Measurements from ENCODE around the gene HLA-DMA. TPM values are rescaled to one million over a fixed set of nuclear protein-coding genes. Genes with fewer than 3 reads are reported as not detected.

HLA-DMA gene
- total and polyA plus RNA-seq, 9 of the 15 experiments (the other 6 are each of a cell fraction or from before 2014, with no cell fraction given), result 0.13 to 0.83 (median 0.51) TPM

DNA sequence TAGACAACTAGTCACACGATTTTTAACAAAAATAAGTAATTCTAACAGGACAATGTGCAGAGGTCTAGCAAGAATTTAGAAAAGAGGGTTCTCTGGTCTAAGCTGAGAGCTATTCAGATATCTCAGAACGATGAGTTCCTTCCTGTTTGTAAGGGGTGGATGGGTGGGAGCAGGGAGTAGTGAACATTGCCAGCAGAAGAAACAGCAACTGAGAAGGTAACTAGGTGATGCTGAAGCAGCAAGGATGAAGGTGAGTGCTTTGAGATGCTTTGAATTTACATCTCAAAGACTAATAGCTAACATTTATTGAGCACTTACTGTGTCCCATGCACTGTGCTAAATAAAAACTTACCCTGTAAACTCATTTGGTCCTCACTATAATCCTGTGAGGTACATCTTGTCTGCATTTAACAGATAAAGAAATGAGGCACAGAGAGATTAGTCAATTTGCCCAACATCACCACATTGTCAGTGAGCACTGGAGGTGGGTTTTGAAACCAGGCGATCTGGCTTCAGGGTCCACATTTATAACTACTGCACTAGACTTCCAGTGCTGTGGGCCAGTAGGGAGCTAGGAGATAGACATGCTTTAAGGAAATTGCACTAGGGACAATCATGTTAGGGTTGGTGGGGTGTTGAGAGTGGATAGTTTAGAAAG, 31.2 kb upstream of the HLA-DMA start:
- Histone ChIP-seq H3K36me3 (ENCODE audit: control insufficient read depth, insufficient read depth, low read length) (peaks cover 31% of the 10 kb centered on the region), H3K4me1 (replicated peaks in 1 of 2; ENCODE audit: control insufficient read depth in 2 of 2, insufficient read depth in 2 of 2, low read length in 2 of 2) (peaks cover 0 to 6% of the 10 kb centered on the region in 2 experiments; a peak in 2 of 5 replicates), H3K9me1 (ENCODE audit: control insufficient read depth, insufficient read depth, low read length) (no peaks in the 10 kb centered on the region), H3K27me3 (ENCODE audit: control insufficient read depth in 2 of 2, insufficient read depth in 2 of 2, low read length in 2 of 2) (peaks cover 6 to 12% of the 10 kb centered on the region in 2 experiments; a peak in 3 of 5 replicates), H3K27ac (ENCODE audit: extremely low read depth, low read depth, low read length) (no peak overlapping the region), H3K9ac (ENCODE audit: insufficient read depth in 1 of 2, low read depth in 2 of 2, low read length in 2 of 2) (no peak overlapping the region), H2AFZ (ENCODE audit: low read depth, low read length) (no peak overlapping the region), H3K79me2 (ENCODE audit: control insufficient read depth, insufficient read depth, low read length) (no peaks in the 10 kb centered on the region), H3K9me3 (replicated peaks; ENCODE audit: control insufficient read depth, insufficient read depth, low read depth, low read length) (no peaks in the 10 kb centered on the region), H3K4me2 (ENCODE audit: insufficient read depth, low read length) (no peak overlapping the region; the same call in 1 of the 2 replicates), H4K20me1 (replicated peaks; ENCODE audit: control insufficient read depth, insufficient read depth, low read length) (peaks cover 31% of the 10 kb centered on the region), H3K4me3 (no peak overlapping the region)
- 6% methylated on average over 3 of the region's 3 CpGs for WGBS (ENCODE audit: insufficient coverage, low coverage, missing lambda C conversion rate)
- intact Hi-C loops (cut with micrococcal nuclease) (loop anchor here (1.0 kb wide), 3 partner anchors 51 to 146 kb away; partner anchors contain the start of gene TAP2), in situ Hi-C loops (cut with MboI) (loop anchor here (10.0 kb wide), 1 partner anchor 49 kb away; no protein-coding TSS in a partner anchor)
- CTCF ChIA-PET (ENCODE audit: low intra/inter-chr PET ratio), result interaction anchor here (0.7 to 4.7 kb wide), 11 partner anchors 9 to 552 kb away, joined by 3 to 84 read pairs (median 4); partner anchors contain the start of gene HLA-DMA
- FAIRE-seq (no peak), DNase-seq (ENCODE audit: extremely low read depth in 1 of 4, low spot score in 3 of 4) (no peak), ATAC-seq (peak; percentile 6)
- POLR2A ChIA-PET, result interaction anchor here (0.6 to 12.5 kb wide), 19 partner anchors 12 to 1025 kb away, joined by 3 to 384 read pairs (median 4); partner anchors contain the start of genes BRD2, HLA-DMB, TAP1 and TAP2
- BruUV-seq (replicated peaks), result no TSS peak
- TF ChIP-seq, protein P1, sequence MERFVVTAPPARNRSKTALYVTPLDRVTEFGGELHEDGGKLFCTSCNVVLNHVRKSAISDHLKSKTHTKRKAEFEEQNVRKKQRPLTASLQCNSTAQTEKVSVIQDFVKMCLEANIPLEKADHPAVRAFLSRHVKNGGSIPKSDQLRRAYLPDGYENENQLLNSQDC (CRISPR knock-in tag; IDR thresholded peaks at IDR 0.05), result 0 out of 2 replicates have a peak, but pooled peaks have one; percentile 42
- TF ChIP-seq CBFA2T3 (IDR thresholded peaks at IDR 0.05) (peak; percentile 35; the same call in 1 of the 2 replicates), ZNF444 (CRISPR knock-in tag; IDR thresholded peaks at IDR 0.05) (no peak), CBX1 (IDR thresholded peaks at IDR 0.05; ENCODE audit: low read depth) (no peak), CC2D1A (IDR thresholded peaks at IDR 0.05) (no peak), ZNF232 (CRISPR knock-in tag; IDR thresholded peaks at IDR 0.05) (no peak), MIER1 (IDR thresholded peaks at IDR 0.05; ENCODE audit: low read depth) (no peak), RBM25 (IDR thresholded peaks at IDR 0.05; ENCODE audit: low read depth, low read length, severe bottlenecking) (peak; percentile 8), LARP7 (IDR thresholded peaks at IDR 0.05) (no peak), RBM34 (IDR thresholded peaks at IDR 0.05; ENCODE audit: borderline replicate concordance, insufficient read depth, low read length) (no peak), ILF3 (IDR thresholded peaks at IDR 0.05; ENCODE audit: borderline replicate concordance) (no peak), NFATC3 (IDR thresholded peaks at IDR 0.05) (no peak), NR1H2 (CRISPR knock-in tag; IDR thresholded peaks at IDR 0.05) (no peak)
- TF ChIP-seq, protein P2, sequence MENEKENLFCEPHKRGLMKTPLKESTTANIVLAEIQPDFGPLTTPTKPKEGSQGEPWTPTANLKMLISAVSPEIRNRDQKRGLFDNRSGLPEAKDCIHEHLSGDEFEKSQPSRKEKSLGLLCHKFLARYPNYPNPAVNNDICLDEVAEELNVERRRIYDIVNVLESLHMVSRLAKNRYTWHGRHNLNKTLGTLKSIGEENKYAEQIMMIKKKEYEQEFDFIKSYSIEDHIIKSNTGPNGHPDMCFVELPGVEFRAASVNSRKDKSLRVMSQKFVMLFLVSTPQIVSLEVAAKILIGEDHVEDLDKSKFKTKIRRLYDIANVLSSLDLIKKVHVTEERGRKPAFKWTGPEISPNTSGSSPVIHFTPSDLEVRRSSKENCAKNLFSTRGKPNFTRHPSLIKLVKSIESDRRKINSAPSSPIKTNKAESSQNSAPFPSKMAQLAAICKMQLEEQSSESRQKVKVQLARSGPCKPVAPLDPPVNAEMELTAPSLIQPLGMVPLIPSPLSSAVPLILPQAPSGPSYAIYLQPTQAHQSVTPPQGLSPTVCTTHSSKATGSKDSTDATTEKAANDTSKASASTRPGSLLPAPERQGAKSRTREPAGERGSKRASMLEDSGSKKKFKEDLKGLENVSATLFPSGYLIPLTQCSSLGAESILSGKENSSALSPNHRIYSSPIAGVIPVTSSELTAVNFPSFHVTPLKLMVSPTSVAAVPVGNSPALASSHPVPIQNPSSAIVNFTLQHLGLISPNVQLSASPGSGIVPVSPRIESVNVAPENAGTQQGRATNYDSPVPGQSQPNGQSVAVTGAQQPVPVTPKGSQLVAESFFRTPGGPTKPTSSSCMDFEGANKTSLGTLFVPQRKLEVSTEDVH (IDR thresholded peaks at IDR 0.05; ENCODE audit: low read depth, partially characterized antibody), result peak; percentile 1
- TF ChIP-seq, protein P3, sequence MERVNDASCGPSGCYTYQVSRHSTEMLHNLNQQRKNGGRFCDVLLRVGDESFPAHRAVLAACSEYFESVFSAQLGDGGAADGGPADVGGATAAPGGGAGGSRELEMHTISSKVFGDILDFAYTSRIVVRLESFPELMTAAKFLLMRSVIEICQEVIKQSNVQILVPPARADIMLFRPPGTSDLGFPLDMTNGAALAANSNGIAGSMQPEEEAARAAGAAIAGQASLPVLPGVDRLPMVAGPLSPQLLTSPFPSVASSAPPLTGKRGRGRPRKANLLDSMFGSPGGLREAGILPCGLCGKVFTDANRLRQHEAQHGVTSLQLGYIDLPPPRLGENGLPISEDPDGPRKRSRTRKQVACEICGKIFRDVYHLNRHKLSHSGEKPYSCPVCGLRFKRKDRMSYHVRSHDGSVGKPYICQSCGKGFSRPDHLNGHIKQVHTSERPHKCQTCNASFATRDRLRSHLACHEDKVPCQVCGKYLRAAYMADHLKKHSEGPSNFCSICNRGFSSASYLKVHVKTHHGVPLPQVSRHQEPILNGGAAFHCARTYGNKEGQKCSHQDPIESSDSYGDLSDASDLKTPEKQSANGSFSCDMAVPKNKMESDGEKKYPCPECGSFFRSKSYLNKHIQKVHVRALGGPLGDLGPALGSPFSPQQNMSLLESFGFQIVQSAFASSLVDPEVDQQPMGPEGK (CRISPR knock-in tag; IDR thresholded peaks at IDR 0.05; ENCODE audit: borderline replicate concordance), result no peak

Measured in K562 (cell line).